GM12892 (cell line): ENCODE data around the gene SDR9C7.
"Not testable (repeated sequence)": the region's sequence is repeated elsewhere in the genome, so short reads cannot be mapped to it uniquely, and the experiment has no call there.

Source experiments
- POLR2A ChIP-seq: IDR thresholded peaks from 2 replicates; pipeline ENCODE4 v1.6.1; 2011; ENCODE audit warnings: low read depth, low read length, control low read depth
- POLR2AphosphoS5 ChIP-seq: IDR thresholded peaks from 2 replicates; pipeline ENCODE4 v1.6.1; 2011; ENCODE audit warnings: low read depth, low read length, control low read depth

DNA sequence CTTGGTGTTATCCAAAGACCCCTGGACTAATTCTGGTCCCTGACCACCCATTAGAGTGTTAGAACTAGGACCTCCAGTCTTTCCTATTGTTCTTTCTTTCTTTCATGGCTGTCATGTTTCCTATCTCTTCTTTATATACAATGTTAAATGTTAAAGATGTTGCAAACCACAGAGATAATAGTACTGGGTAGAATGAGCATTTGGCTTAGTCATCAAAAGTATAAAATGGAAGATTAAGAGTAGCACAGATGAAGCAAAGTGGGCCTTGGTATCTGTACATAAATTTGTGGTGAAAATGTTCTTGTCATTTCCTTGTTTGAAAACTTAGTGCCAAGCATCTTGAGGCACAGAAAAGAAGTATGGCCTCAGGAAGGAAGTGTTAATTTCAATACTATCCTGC lies 32.9 kb downstream of the SDR9C7 start:
- TF ChIP-seq POLR2AphosphoS5, POLR2A: not testable (repeated sequence)
